ENCODE measurements around the gene MN1.

The MN1 gene

DNA sequence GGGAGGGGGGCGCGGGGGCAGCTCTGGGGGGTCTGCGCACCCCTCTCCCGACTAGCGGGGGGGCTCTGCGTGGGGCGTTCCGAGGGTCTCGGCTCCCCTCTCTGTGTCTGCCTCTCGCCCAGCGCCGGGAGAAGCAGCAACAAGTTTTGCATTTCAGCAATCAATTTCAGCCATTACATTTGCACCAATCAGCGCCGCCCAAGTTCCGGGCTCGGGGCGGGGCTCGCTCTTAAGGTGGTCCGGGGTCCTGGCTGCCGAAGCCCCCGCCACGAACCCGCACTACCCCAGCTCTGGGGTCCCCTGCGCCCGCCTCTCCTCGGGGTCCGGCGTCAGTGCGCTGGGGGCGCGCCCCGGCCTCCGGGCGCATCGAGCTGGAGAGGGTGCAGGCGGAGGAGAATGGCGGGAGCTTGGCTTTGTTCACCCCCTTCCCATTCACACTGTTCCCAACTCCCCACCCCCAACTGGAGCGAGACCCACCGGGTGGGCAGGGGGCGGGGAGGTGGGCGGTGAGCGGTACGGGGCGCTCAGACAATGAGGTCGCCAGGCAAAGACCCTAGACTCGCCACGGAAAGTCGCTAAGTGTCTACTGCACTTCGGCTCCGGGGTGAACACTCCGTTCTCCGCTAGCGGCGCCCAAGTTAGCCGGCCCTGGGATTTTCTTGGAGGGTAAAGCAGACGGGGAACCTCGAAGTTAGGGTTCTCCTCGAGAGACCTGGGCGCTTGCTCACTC, at the start of gene MN1:
Gene MN1 (minus strand): TSS at position 141 of the 730 bp plus-strand sequence. CDS start 1,213 bp downstream, outside the sequence.
- DNase-seq = no peak

GRCh38 chr22:27850000-27850521, 48.5 kb upstream of the MN1 start:
- DNase-seq = no peak

DNA sequence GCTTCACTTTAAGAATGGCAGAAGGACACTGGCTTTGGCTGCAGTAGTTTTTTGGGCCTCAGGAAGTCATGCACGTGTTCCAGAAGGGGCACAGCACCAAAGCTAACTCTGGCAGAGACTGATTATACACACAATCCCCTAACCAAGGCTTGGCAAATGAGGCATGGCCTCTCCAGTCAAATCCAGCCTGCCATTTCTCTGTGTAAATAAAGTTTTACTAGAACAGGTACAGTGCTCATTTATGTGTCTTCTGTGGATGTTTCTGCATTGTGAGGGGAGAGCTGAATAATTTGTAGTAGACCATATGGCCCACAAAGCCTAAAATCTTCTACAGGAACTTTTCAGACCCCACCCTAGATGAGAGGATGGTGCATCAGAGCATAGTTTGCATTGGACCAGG, 46.4 kb upstream of the MN1 start:
- no peak for DNase-seq

- DNase-seq = no peak
Observed at GRCh38 chr22:27846910-27847309, 45.4 kb upstream of the MN1 start.

GRCh38 chr22:27846248-27846757, 44.7 kb upstream of the MN1 start:
- no peak for DNase-seq

DNA sequence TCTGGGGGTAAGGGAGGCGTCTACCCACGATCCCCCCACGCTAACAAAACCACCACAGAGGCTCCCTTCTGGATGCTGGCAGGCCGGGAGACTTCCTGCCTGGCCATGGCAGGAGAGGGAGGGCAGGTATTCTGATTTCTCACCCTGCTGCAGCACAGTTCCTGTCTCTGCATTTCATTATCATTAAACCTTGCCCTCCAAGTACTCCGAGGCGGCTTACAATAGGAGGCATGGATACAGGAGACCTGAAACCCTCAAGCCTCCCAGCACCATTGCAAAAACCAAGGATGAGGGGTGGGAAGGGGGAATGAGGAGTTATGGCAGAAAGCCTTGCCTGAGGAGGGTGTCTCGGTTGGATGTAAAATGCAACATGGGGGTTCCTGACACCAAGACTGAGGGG, 44.1 kb upstream of the MN1 start:
- DNase-seq = no peak

DNA sequence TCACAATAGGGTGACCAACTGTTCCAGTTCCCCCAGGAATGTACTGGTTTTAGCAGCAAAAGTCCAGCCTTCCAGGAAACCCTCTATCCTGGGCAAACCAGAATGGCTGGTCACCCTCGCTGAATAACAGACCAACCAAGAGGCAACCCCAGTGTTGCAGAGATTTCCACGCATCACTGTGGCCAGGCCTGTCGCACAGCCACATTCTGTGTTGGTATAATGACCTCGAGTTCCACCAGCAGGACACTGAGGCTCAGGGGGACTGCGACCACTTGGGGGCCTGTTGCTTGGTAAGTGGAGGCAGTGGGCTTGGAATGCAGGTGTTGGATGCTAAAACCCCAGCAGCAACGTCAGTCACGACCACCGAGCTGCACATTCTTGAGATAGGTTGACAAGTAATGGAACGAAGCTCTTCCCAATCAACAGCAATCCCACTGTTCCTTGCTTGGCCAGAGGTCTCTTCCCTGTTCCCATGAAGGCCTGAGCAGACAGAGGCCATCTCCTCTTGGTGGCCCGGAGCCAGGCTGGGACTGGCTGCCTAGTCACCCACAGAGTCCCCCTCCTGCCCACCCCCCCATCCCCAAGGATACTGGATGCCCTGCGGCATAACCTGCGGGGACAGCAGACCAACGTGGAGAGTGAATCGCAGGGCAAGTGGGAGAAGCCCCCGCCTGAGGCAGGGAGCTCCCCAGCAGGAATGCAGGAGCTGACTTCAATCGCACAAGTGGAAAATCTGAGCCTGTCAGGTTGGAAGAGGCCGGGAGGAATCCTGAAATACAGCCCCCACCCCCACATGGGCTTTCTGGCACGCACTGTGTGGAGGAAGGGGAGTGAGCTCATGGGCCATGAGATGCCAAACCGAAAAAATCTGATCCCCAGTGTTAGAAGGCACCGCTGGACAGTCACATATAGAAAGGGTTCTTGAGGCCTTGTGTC, 43.4 kb upstream of the MN1 start:
- DNase-seq = no peak

DNA sequence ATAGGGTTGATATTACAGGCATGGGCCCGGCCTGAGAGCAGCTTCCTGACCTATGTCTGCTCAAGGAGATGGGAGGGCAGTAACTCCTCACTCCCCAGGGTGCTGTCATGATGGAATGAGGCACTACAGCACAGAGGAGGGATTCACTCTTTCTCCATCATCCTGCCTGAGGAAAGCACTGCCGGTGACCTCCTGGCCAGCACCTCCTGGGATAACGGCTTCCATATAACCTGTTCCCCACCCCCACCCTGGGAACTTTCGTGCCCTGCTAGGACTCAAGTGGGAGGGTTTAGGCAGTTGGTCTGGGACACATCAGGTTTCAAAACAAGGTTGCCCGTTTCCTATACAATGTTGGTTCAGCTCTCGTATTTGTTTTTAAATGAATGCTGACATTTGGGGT, 42.7 kb upstream of the MN1 start:
- DNase-seq = no peak

GRCh38 chr22:27843441-27843840, 41.9 kb upstream of the MN1 start:
- no peak for DNase-seq

- no peak for DNase-seq
Observed at GRCh38 chr22:27842669-27843431, 41.3 kb upstream of the MN1 start.

- DNase-seq = no peak
Observed at GRCh38 chr22:27842201-27842600, 40.6 kb upstream of the MN1 start.

DNA sequence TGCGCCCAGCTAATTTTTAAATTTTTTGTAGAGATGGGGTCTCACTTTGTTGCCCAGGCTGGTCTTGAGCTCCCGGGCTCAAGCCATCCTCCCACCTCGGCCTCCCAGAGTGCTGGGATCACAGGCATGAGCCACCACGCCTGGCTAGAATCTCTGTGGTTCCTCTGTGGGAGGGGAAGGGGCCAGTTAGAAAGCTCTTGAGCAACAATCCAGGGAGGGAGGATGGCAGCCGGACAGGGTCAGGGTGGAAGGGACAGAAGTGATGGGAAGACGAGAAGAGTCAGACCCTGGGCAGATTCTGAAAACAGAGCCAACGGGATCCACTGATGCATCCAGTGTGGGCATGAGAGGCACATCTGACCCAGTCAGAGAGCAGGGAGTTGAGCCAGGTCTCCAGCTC, 38.9 kb upstream of the MN1 start:
- DNase-seq = no peak

- no peak for DNase-seq
Observed at GRCh38 chr22:27839057-27839660, 37.6 kb upstream of the MN1 start.

- no peak for DNase-seq
Observed at GRCh38 chr22:27836181-27836580, 34.6 kb upstream of the MN1 start.

DNA sequence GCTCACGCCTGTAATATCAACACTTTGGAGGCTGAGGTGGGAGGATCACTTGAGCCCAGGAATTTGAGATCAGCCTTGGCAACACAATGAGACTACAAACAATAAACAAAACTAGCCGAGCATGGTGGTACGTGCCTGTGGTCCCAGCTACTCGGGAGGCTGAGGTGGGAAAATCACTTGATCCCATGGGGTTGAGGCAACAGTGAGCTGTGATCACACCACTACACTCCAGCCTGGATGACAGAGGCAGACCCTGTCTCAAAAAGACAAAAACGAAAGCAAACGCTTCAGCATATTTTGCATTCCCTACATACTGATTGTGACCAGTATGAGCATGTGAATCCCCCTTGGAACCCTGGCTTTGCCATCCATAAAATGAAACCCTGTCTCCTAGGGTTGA, 33.9 kb upstream of the MN1 start:
- no peak for DNase-seq

GRCh38 chr22:27834364-27835185, 33.0 kb upstream of the MN1 start:
- DNase-seq = no peak

- DNase-seq = no peak
Observed at GRCh38 chr22:27833803-27834202, 32.2 kb upstream of the MN1 start.

GRCh38 chr22:27832606-27833005, 31.1 kb upstream of the MN1 start:
- DNase-seq = no peak

DNA sequence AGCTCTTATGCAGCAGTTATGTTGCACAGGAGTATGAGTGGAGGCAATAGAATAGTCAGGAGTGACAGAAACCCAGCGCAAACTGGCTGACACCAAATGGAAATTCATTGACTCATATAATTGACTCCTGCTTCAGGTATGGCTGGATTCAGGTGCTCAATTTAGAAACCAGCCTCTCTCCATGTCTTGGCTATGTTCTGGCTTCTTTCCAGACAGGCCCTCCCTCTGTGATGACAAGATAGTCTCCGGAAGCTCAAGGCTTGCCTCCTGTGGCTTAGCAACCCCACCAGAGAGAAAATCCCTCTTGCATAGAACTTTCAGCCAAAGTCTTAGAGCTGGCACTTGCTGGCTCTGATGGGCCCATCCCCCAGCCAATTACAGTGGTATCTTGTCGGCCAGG, 28.1 kb upstream of the MN1 start:
- DNase-seq = no peak

DNA sequence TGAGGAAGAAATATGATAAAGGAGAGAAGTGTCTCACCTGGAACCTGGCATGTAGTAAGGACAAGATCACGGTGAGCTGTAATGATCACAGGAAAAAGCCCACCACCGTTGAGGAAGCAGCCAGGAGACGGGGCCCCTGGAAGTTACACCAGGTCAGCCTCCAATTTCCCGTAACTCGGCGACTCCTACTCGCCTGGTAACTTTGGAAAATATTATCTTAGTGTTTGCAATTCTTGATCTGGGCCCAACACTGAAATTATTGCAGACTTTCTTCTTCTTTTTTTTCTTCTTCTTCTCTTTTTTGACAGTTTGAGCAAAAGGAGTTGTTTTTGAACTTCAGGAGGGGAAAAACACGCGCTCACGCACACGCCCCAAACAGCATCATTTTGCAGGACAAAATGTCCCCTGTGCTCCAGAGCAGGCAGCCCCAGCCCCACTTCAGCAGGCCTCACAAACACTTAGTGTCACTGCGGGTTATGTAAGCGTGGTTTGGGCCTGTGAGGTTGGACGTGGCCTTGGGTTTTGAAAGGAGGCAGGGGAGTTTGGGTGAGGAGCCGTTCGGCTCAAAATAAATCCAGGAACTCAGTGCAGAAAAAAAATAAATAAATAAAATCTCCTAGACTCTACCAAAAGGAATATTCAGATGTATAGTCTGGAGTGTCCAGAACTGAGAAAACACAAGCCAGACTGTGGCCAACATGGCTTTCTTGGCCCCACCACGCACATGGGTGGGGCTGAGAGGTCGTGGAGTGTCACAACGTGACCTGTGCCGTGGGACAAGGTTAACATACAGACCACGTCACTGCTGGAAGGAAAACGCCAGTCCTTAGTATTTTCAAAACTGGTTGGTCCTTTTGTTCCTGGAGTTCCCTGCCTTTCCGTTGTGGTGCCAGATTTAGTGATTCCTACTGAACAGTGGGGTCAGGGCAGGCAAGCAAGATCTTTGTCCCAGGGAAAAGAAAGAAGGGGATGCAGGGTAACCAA, 26.3 kb upstream of the MN1 start:
- DNase-seq = no peak

Data from GF-D8 (cell line).